ENCODE results near the gene TPPP. TPM values are rescaled to one million over a fixed set of nuclear protein-coding genes. Genes with fewer than 3 reads are reported as not detected.

TPPP gene
- total RNA-seq, 1 experiment from 2014 or later: 3.9 TPM

DNA sequence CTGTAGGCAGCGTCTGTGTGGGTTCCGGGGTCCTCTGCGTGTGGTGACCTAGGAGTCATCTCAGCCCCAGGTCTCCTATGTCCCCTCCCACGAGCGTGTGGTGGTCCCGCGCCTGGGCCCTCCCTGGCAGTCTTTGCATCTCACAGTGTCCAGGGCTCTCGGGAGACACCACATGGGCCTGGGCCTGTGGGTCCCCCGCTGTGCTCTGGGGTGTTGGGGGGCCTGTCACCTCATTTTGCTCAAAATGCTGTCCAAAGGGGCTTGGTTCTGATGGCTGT, 54.0 kb downstream of the TPPP start:
- RAD21 ChIA-PET (ENCODE audit: low non-redundant PET in 1 of 2, low total read pairs in 2 of 2, uncharacterized antibody in 2 of 2, unreplicated experiment in 2 of 2): no interaction called here
- no peak for DNase-seq (ENCODE audit: low read depth, low spot score)
- peaks cover 30 to 31% of the 10 kb centered on the region in 2 experiments for H3K36me3 ChIP-seq (ENCODE audit: control insufficient read depth in 1 of 2, insufficient read depth in 2 of 2, low read length in 2 of 2)

More for the DNA sequence above, 54.0 kb downstream of the TPPP start:
- no TSS peak for BruUV-seq (replicated peaks)
- no peak overlapping the region for H3K4me2 ChIP-seq (ENCODE audit: low read length)
- POLR2A ChIA-PET: no interaction called here
- CTCF ChIA-PET: no interaction called here
- no peaks in the 10 kb centered on the region for H3K9me3 ChIP-seq (ENCODE audit: control insufficient read depth in 1 of 2, insufficient read depth in 1 of 2, low read depth in 1 of 2, low read length in 2 of 2)
- no peaks in the 10 kb centered on the region for H3K4me1 ChIP-seq (ENCODE audit: control insufficient read depth in 1 of 2, insufficient read depth in 2 of 2, low read length in 2 of 2)
- no peak overlapping the region for H3K9ac ChIP-seq (ENCODE audit: low read length)
- intact Hi-C loops (cut with micrococcal nuclease): no loop called here
- no peak for TF ChIP-seq EZH2 (IDR thresholded peaks at IDR 0.05)
- no peak for TF ChIP-seq POLR2AphosphoS5 (IDR thresholded peaks at IDR 0.05; ENCODE audit: low read depth, low read length)
- TF ChIP-seq, protein P1, sequence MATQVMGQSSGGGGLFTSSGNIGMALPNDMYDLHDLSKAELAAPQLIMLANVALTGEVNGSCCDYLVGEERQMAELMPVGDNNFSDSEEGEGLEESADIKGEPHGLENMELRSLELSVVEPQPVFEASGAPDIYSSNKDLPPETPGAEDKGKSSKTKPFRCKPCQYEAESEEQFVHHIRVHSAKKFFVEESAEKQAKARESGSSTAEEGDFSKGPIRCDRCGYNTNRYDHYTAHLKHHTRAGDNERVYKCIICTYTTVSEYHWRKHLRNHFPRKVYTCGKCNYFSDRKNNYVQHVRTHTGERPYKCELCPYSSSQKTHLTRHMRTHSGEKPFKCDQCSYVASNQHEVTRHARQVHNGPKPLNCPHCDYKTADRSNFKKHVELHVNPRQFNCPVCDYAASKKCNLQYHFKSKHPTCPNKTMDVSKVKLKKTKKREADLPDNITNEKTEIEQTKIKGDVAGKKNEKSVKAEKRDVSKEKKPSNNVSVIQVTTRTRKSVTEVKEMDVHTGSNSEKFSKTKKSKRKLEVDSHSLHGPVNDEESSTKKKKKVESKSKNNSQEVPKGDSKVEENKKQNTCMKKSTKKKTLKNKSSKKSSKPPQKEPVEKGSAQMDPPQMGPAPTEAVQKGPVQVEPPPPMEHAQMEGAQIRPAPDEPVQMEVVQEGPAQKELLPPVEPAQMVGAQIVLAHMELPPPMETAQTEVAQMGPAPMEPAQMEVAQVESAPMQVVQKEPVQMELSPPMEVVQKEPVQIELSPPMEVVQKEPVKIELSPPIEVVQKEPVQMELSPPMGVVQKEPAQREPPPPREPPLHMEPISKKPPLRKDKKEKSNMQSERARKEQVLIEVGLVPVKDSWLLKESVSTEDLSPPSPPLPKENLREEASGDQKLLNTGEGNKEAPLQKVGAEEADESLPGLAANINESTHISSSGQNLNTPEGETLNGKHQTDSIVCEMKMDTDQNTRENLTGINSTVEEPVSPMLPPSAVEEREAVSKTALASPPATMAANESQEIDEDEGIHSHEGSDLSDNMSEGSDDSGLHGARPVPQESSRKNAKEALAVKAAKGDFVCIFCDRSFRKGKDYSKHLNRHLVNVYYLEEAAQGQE (IDR thresholded peaks at IDR 0.05; ENCODE audit: low read depth): no peak
- no peak for TF ChIP-seq TCF7L2 (IDR thresholded peaks at IDR 0.05; ENCODE audit: borderline replicate concordance, extremely low read depth, insufficient read depth, insufficient read length)
- TF ChIP-seq CBX3 (IDR thresholded peaks at IDR 0.05; ENCODE audit: low read depth): no peak
- no peak for TF ChIP-seq CEBPB (IDR thresholded peaks at IDR 0.05; ENCODE audit: low read depth)
- no peak for TF ChIP-seq EZH2phosphoT487 (IDR thresholded peaks at IDR 0.05; ENCODE audit: borderline replicate concordance)
- TF ChIP-seq, protein P2, sequence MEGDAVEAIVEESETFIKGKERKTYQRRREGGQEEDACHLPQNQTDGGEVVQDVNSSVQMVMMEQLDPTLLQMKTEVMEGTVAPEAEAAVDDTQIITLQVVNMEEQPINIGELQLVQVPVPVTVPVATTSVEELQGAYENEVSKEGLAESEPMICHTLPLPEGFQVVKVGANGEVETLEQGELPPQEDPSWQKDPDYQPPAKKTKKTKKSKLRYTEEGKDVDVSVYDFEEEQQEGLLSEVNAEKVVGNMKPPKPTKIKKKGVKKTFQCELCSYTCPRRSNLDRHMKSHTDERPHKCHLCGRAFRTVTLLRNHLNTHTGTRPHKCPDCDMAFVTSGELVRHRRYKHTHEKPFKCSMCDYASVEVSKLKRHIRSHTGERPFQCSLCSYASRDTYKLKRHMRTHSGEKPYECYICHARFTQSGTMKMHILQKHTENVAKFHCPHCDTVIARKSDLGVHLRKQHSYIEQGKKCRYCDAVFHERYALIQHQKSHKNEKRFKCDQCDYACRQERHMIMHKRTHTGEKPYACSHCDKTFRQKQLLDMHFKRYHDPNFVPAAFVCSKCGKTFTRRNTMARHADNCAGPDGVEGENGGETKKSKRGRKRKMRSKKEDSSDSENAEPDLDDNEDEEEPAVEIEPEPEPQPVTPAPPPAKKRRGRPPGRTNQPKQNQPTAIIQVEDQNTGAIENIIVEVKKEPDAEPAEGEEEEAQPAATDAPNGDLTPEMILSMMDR (IDR thresholded peaks at IDR 0.05 in 2 of 3, conservative IDR thresholded peaks at IDR 0.05 in 1 of 3; ENCODE audit: borderline replicate concordance in 1 of 3, insufficient read depth in 1 of 3, low read depth in 2 of 3, low read length in 2 of 3): no peak
- no peak for TF ChIP-seq FOSL1 (IDR thresholded peaks at IDR 0.05; ENCODE audit: low read depth)
- TF ChIP-seq, protein P3, sequence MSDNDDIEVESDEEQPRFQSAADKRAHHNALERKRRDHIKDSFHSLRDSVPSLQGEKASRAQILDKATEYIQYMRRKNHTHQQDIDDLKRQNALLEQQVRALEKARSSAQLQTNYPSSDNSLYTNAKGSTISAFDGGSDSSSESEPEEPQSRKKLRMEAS (IDR thresholded peaks at IDR 0.05): no peak
- no peak for TF ChIP-seq ELF1 (IDR thresholded peaks at IDR 0.05; ENCODE audit: borderline replicate concordance, low read depth)
- TF ChIP-seq, protein P4, sequence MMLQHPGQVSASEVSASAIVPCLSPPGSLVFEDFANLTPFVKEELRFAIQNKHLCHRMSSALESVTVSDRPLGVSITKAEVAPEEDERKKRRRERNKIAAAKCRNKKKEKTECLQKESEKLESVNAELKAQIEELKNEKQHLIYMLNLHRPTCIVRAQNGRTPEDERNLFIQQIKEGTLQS (IDR thresholded peaks at IDR 0.05): no peak
- TF ChIP-seq SP1 (IDR thresholded peaks at IDR 0.05; ENCODE audit: low read depth): no peak
- no peak for TF ChIP-seq RAD21 (IDR thresholded peaks at IDR 0.05; ENCODE audit: low read depth)
- TF ChIP-seq SIN3A (IDR thresholded peaks at IDR 0.05; ENCODE audit: low read depth): no peak
- TF ChIP-seq, protein P5, sequence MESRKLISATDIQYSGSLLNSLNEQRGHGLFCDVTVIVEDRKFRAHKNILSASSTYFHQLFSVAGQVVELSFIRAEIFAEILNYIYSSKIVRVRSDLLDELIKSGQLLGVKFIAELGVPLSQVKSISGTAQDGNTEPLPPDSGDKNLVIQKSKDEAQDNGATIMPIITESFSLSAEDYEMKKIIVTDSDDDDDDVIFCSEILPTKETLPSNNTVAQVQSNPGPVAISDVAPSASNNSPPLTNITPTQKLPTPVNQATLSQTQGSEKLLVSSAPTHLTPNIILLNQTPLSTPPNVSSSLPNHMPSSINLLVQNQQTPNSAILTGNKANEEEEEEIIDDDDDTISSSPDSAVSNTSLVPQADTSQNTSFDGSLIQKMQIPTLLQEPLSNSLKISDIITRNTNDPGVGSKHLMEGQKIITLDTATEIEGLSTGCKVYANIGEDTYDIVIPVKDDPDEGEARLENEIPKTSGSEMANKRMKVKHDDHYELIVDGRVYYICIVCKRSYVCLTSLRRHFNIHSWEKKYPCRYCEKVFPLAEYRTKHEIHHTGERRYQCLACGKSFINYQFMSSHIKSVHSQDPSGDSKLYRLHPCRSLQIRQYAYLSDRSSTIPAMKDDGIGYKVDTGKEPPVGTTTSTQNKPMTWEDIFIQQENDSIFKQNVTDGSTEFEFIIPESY (IDR thresholded peaks at IDR 0.05; ENCODE audit: extremely low read depth, insufficient replicate concordance, low read length): no peak
- no peak for TF ChIP-seq YY1 (IDR thresholded peaks at IDR 0.05; ENCODE audit: extremely low read depth, insufficient replicate concordance, low read depth, low read length)
- TF ChIP-seq ZNF274 (IDR thresholded peaks at IDR 0.05; ENCODE audit: low read depth, low read length): no peak
- H3K79me2 ChIP-seq (ENCODE audit: insufficient read depth, low read length): peaks cover 2% of the 10 kb centered on the region; the same call in 1 of the 2 replicates
- H3K27ac ChIP-seq (ENCODE audit: low read depth, low read length): no peak overlapping the region
- no peak overlapping the region for H2AFZ ChIP-seq (ENCODE audit: low read depth, low read length, poor library complexity, severe bottlenecking)
- no peaks in the 10 kb centered on the region for H3K9me2 ChIP-seq (ENCODE audit: insufficient read depth)
- H4K20me1 ChIP-seq (ENCODE audit: insufficient read depth): no peaks in the 10 kb centered on the region
- no peak overlapping the region for H3K4me3 ChIP-seq (replicated peaks in 1 of 2; ENCODE audit: low read depth in 1 of 2, low read length in 2 of 2)
- ATAC-seq: no peak
- H3K27me3 ChIP-seq (ENCODE audit: insufficient read depth, low read length): no peaks in the 10 kb centered on the region
